GM12892 (cell line): ENCODE results near the gene GSN.

Experiments used
- POLR2A ChIP-seq: IDR thresholded peaks from 2 replicates; pipeline ENCODE4 v1.6.1; 2011; ENCODE audit warnings: low read depth, low read length, control low read depth
- POLR2AphosphoS5 ChIP-seq: IDR thresholded peaks from 2 replicates; pipeline ENCODE4 v1.6.1; 2011; ENCODE audit warnings: low read depth, low read length, control low read depth
- TAF1 ChIP-seq: IDR thresholded peaks from 2 replicates; pipeline ENCODE4 v1.6.1; 2011; ENCODE audit warnings: low read depth, mild to moderate bottlenecking, control low read depth, low read length, borderline replicate concordance

DNA sequence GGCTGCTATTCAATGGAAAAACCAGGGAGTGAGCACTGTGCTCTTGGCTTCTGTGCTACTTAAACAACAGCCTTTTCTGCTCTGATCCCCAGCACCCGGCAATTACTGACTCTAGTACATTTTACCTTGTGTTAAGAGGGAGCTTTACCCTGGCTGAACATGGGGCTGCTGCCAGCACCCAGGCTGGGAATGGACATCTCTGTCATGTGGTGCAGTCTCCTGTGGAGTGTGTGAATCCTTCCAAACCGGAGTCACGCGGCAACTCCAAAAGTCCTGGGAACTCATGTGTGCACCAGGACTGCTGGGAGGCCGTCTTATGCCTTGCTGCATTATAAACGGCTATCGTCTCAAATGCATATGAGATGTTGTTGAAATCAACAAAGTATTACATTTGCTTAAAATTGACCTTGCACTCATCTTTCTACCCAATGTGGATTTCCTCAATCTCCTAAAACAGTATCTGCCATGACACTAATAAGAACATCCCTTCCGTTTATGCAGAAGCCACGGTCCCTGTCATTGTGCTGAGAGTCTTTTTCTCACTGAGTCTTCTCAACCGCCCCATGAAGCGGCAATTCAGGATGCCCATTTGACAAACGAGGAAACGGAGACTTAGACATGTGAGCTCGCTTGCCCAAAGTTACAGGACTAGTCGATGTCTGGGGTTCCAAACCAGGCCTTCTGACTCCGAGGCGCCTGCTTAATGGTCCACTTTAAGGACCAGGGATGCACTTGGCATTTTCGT lies 884 bp upstream of the GSN start:
- TF ChIP-seq POLR2AphosphoS5, result no peak
- no peak for TF ChIP-seq TAF1
- TF ChIP-seq POLR2A, result no peak
